ENCODE results near the gene CORO1C.
"Not testable (repeated sequence)": the region's sequence is repeated elsewhere in the genome, so short reads cannot be mapped to it uniquely, and the experiment has no call there.

CORO1C gene

DNA sequence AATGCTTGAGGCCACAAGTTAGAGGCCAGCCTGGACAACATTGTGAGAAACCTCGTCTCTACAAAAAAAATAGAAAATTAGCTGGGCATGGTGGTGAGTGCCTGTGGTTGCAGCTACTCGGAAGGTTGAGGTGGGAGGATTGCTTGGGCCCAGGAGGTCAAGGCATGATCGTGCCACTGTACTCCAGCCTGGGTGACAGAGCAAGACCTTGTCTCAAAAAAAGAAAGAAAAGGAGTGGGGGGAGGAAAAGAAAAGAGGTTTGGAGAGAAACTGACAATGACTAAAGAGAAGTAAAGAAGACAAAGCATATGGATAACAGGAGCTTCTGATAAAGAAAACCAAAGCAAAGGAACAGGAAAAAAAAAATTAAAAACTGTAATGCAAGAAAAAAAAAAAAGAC lies 60.2 kb downstream of the CORO1C start:
- no peak for DNase-seq

DNA sequence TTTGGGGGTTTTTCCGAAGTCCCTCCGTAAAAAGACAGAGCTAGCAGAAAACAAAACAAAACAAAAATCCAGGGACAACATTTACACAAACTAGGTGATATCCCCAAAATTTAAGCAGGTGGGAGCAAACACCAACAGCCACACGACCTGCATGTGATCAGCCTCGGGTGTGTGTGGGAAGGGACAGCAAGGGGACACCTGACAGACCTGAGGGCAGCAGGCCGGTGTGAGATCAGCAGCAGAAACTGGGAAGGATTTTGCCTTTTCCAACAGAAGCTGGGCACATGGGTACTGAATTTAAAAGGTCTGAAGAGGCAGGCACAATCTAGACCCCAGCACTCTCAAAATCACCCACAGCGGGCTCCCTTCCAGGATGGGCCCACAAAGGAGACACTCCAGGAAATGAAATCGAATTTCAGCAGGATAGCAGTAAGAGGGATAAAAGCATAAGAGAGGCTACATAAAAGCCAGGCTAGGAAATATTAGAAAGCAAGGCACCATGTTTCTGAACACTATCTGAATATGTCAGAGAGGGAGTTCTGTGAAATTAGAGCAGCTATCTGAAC lies 61.2 kb downstream of the CORO1C start:
- DNase-seq: no peak

DNA sequence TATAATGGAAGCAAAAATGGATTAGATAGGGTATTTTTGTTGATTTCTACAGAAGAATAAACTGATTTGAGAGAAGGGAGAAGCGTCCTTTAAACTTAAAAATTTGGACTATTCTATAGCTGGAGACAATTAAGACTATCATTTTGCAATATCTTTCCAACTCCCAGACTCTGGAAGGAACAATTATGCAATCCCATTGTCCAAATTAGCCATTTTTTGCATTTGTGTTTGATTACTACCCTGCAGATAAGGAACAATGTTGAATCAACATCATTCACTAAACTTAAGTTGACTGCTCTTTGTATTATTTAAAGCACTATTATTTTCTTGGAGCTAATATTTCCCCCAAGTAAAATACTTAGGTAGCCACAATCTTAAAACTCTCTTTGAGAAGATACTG lies 62.8 kb downstream of the CORO1C start:
- DNase-seq: no peak

DNA sequence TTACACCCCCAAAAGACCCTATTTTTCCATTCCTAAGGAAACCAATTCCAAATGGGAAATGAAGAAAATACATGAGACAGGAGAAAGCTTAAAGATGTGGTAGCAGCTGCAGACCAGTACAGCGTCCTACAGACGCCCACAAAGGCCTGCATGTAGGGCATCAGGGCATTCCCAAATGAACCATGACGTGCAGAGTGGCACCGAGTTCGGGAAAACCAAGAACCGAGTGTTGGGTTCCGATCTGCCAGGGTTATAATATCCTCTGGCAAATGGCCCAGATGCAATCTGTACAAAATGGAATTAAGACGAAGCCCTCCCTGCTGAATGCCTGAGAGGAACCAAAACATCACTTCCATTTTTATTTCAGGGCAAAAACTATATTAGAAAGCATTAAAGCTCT lies 63.3 kb downstream of the CORO1C start:
- DNase-seq: no peak

DNA sequence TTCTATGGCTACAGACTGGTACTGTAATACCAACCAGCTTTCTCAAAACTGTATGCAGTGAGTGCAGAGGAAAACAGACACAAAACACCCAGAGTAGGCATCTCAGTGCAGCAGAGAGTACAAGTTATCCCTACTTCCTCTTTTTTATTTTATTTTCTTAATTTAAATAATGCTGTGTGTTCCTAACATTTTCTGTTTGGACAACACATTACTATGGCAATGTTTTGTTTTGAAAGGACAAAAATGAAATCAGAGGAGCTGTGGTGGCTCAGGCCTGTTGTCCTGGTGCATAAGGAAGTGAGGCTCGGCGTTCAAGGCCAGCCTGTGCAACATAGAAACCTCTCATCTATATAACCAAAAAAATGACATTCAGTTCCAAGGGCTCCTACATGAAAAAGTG lies 64.0 kb downstream of the CORO1C start:
- no peak for DNase-seq

DNA sequence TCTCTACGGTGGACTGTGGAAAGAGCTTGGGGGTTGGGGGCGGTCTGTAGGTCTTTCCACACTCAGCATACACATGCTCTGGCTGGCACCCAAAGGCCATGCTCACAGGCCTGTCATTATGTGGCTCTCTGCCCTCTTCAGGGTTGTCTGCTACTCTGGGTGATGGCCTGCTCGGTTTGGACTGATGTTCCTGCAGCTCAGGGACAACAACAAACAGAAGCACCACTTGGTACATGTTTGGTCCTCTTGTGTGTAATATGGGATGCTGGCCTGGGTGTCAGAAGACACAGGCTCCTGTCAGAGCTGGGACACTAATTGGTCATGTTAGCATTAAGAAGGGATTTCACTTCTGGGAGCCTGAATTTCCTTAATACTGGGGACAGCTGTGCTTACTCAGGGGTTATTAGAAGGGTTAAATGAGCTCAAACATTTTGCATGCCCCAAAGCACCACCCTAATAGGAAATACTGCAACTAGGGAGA lies 64.9 kb downstream of the CORO1C start:
- DNase-seq: no peak

DNA sequence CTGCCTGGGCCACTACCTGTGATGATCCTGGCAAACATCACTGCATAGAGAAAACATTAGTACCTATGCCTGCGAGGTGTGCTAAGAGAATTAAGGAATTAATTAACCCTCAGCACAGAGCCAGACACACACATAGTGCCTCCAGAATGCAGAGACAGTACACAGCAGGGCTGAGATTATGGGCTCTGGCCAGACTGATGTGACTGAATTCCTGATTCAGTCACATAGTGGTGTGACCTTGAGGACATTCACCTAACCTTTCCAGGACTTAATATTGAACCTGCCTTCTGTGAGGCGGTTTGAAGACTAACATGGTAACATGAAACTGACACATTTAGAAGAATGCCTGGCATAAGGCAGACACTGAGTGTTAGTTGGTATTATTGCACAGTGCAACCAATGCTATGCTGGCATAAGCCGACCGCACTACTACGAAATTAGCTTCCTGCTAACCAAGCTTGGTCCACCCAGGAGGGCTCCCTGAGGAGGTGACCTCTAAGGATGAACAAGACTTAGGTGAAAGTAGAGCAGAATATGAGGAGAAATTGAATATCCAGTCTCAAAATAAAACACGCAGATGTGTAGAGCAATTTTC lies 65.6 kb downstream of the CORO1C start:
- DNase-seq: no peak

DNA sequence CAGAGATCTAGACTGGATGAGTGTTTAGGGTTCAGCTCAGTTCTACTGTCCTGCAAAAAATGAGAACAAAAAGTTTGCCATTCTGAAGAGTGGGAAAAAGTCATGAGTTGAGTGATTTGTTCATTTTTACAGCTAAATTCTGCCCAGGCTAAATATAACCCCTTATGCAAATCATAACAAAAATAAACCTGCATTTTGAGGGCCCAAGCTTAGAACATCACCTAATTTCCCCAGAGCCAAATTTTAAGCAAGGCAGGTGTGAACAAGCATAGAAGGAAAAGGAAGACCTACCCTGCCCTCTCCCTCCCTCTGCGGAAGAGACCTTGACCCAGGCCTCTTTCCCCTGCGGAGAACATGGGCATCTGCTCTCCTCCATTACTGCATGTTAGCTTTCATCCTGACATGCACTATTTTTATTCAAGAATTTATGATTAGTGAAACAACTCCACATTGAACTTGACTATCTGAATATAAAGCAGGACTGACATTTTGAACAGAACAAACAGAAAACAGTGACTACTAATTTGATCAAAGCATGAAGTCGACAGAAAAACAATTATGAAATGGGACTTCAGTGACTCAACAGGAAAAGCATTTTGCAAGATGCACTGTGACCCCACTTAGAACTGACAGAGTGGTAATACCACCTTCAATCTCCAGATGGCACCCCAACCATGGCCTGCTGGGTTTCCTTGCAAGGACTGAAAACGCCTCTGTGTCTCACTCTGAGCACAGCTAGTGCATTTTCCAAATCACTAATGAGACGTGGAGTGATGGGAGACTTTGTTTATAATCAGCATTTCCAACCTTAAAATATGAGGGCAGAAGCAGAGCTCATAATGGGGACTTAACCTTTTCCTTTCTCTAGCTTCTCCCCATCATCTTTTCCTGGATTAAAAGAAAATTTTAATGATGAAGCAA lies 66.7 kb downstream of the CORO1C start:
- DNase-seq: peak; percentile 63

DNA sequence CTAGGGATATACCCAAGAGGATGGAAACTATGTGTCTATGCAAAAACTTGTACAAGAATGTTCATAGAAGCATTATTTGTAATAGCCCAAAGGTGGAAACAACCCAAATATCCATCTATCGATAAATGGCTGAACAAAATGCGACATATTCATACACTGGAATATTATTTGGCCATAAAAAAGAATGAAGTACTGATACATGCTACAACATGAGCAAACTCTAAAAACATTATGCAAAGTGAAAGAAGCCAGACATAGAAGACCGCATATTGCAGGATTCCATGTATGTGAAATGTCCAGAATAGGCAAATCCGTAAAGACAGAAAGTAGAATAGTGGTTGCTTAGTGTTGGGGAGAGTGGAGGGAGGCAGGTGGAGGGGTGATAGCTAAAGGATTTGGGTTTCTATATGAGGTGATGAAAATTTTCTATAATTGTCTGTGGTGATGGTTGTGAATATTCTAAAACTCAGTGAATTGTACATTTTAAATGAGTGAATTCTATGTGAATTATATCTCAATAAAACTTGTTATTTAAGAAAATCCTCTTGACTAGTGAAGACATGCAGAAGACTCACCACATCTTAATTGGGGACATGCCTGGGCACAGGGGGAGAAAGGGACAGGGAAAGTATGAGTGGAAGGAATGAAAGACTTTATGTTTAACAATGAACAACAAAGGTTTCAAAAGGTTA lies 67.8 kb downstream of the CORO1C start:
- no peak for DNase-seq

DNA sequence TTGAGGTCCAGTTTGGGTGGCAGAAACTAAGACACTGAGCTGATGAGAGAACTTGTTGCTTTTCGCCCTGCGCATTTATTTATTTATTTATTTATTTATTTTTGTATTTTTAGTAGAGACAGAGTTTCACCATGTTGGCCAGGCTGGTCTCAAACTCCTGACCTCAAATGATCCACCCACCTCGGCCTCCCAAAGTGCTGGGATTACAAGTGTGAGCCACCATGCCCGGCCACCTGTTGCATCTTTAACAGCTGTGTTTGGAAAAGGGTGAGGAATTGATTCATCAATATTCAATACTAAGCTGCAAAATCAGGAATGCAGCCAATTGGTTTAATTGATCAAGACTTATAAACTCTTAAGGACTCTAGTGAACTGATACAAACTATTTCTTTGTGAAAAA lies 73.2 kb downstream of the CORO1C start:
- not testable (repeated sequence) for DNase-seq

DNA sequence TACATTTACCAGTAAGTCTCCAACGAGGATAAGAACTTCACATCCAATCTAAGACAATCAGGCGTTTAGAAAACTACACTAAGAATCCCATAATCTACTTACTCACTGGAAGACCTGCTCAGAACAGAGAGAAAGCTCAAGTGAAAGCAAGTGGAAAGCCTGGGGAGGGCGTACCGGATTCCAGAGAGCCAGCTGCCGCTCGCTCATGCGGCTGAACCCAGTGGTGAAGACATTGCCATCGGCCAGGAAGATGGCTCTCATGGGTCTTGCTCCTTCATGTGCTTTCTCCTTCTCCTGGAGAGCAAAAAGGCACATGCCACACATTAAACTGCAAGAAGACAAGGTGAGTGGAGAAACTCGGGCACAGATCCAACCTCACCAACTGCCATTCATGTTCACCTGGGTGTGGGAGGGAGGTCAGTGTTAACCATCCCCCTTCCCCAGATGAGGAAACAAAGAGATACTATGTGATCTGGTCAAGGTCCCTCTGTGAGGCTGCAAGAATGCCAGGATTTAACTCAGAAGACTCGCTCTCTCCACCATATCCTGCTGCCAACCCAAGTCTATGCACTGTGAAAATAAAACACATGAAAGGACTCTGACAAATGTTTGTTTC lies 74.1 kb downstream of the CORO1C start:
- no peak for DNase-seq

DNA sequence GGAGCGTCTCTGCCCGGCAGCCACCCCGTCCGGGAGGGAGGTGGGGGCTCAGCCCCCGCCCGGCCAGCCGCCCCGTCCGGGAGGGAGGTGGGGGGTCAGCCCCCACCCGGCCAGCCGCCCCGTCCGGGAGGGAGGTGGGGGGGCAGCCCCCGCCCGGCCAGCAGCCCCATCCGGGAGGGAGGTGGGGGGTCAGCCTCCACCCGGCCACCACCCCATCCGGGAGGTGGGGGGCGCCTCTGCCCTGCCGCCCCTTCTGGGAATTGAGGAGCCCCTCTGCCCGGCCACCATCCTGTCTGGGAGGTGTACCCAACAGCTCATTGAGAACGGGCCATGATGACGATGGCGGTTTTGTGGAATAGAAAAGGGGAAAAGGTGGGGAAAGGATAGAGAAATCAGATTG lies 75.1 kb downstream of the CORO1C start:
- DNase-seq: not testable (repeated sequence)

DNA sequence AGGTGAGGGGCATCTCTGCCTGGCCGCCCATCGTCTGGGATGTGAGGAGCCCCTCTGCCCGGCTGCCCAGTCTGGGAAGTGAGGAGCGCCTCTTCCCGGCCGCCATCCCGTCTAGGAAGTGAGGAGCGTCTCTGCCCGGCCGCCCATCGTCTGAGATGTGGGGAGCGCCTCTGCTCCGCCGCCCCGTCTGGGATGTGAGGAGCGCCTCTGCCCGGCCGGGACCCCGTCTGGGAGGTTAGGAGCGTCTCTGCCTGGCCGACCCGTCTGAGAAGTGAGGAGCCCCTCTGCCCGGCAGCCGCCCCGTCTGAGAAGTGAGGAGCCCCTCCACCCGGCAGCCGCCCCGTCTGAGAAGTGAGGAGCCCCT lies 75.5 kb downstream of the CORO1C start:
- not testable (repeated sequence) for DNase-seq

DNA sequence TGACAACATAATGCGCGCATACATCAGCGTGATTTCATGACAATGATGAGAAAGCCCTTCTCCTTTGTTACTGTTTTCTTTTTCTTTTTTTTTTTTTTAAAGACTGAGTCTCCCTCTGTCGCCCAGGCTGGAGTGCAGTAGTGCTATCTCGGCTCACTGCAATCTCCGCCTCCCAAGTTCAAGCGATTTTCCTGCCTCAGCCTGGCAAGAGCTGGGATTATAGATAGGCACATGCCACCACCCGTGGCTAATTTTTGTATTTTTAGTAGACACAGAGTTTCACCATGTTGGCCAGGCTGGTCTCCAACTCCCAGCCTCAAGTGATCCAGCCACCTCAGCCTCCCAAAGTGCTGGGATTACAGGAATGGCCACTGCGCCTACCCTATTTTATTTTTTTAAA lies 76.7 kb downstream of the CORO1C start:
- not testable (repeated sequence) for DNase-seq

DNA sequence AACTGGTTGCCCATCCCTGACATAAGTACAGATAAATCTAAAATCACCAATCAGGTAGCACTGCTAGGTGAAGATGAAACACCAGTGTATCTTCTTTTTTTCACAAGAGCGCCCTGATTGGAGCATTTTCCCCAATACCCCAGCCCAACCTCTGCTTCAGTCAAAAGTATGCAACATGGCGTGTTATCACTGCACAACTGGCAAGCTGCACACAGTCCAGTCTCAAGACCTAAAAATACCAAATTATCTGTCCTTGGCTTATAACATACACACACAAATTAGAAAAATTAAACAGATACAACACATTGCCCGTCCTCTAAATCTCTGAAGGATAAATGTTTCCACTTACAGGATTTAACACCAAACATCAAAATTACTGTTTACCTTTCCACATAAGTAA lies 77.4 kb downstream of the CORO1C start:
- DNase-seq: no peak

DNA sequence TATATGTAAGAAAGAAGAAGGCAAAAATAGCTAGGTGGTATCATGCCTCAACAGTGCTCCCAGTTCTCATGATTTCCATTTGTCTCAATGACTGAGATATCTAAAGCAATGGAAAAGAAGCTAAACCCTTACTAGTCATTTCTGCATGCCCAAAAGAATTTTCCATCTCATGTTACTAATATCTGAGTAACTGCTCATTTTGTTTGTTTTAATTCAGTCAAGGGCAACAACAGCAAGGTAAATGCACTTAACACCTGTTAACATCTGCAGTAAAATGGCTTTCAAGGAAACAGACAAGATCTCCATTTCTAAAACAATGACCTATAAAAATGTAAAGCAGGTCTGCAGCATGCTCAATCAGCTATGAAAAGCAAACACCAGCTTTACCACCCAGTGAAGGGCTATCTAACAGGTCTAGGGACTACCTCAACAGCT lies 78.2 kb downstream of the CORO1C start:
- DNase-seq: peak; percentile 55

DNA sequence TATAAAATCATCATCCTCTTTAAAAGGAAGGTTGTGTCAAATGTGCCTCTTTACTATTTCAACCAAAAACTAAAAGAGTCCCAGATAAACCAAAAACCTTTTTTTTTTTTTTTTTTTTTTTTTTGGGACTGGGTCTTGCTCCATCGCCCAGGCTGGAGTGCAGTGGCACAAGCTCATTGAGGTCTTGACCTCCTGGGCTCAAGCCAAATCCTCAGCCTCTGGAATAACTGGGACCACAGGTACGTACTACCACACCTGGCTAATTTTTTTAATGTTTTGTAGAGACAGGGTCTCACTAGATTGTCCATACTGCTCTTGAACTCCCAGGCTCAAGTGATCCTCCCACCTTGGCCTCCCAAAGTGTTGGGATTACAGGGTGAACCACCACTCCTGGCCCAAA lies 81.2 kb downstream of the CORO1C start:
- DNase-seq: no peak

DNA sequence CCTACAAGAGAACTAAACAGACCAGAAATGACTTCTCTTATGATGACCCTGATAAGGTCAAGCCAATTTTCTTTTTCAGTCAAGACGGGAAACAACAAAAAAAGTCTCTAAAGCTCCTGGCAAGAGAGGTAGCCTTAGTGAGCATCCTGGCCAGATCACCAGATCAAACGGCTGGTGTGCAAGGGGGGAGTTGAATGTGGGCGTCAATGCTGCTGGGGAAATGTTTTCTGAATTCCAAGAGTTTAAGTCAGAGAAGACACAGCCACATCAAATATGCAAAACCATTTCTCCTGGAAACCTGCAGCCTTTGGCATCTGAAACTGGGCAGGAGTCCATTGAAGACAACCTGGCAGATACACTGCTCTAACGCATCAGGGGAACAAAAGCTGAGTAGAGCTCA lies 81.6 kb downstream of the CORO1C start:
- no peak for DNase-seq

DNA sequence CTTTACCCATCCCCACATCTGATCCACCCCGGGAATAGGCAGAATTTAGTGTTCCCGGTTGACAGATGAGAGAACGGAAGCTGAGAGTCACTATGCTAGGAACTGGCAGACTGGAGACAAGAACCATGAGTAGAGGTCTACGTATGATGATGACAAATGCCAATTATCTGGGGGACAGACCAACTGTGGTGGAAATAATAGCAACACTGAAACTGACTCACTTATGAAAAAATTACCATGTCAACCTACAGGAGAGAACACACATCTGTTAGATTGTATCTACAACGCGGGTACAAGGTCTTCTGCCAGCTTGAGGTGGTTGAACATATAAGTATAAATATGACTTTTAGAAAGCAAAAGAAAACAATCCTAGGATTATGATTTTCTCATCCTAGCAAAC lies 82.2 kb downstream of the CORO1C start:
- DNase-seq: no peak

DNA sequence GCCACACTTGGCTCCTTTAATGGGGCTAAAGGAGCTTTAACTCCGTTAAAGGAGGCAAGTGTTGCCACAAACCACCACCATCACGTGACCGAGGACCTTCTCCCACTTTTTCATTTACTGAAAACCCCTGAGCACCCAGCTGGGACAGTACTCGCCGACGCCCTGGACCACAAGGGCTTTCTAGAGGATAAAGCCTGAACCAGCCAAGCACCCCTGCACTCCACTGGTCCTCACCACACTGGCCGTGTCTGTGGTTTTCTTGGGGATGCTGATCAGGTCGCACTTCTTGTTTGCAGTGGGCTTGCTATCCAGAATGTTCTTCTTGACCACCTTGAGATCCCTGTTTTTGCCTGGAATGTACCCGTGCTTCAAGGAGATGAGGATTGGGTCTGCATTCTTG lies 82.9 kb downstream of the CORO1C start:
- no peak for DNase-seq

DNA sequence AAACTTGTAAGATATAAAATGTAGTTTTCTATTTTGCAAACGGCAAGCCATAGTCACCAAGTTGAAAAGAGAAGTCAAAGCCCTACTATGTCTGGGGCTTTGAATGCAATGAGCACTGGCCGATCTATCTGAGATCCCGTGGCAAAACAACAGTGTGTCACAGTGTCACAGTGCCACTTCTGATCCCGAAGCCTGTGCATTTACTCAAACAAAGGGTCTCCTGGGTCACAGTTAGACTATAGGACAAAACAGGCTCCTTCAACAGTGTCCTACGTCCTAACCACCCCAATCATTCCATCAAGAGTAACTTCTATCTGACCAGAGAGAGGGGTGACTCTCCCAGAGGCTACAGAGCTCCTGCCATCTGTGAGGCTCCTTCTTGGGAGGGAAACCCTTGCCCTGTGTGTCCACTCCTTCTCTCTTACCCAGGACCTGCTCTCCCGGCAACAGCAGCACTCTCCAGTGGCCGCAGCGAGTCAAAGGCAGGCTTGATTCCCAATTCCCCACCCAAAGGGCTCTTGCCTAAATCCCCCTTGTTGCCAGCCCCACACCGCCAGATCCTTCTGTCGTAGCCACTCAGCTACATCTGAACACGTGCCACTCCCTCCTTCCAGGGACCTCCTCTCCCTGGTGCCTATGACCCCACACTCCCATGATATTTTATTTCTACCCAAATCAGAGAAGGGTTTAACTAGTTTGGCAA lies 83.6 kb downstream of the CORO1C start:
- no peak for DNase-seq

All from NCI-H1105 (cell line).